GM19025 (cell line): ENCODE data around the gene ATXN10.
"Not testable (repeated sequence)": the region's sequence is repeated elsewhere in the genome, so short reads cannot be mapped to it uniquely, and the experiment has no call there.

Source experiments
- ATAC-seq: cut with Tn5 transposase; IDR thresholded peaks from one replicate; pipeline ENCODE4 v1.9.1; 2021; ENCODE audit warnings: mild to moderate bottlenecking, low read depth, moderate library complexity; ENCODE audit not compliant: unreplicated experiment

The ATXN10 gene

GRCh38 chr22:45671783-45672563, at the start of gene ATXN10:
ATXN10 (plus strand) TSS chr22:45671834; CDS start chr22:45672064, 230 bp downstream.
- peak; percentile 59 for ATAC-seq

GRCh38 chr22:45621836-45622600, 49.6 kb upstream of the ATXN10 start:
- no peak for ATAC-seq

- not testable (repeated sequence) for ATAC-seq
These were observed 48.0 kb upstream of the ATXN10 start for GRCh38 chr22:45623464-45624145.

- no peak for ATAC-seq
These were observed 45.4 kb upstream of the ATXN10 start for GRCh38 chr22:45626198-45626651.

- ATAC-seq = no peak
These were observed 44.0 kb upstream of the ATXN10 start for GRCh38 chr22:45627489-45628233.

- no peak for ATAC-seq
These were observed 43.1 kb upstream of the ATXN10 start for GRCh38 chr22:45628515-45628914.

GRCh38 chr22:45629469-45630089, 42.1 kb upstream of the ATXN10 start:
- no peak for ATAC-seq

- no peak for ATAC-seq
These were observed 41.2 kb upstream of the ATXN10 start for GRCh38 chr22:45630436-45630835.

- ATAC-seq = no peak
These were observed 40.3 kb upstream of the ATXN10 start for GRCh38 chr22:45631140-45631840.

- ATAC-seq = no peak
These were observed 39.8 kb upstream of the ATXN10 start for GRCh38 chr22:45631841-45632238.

- ATAC-seq = no peak
These were observed 38.7 kb upstream of the ATXN10 start for GRCh38 chr22:45632791-45633515.

- no peak for ATAC-seq
These were observed 35.0 kb upstream of the ATXN10 start for GRCh38 chr22:45636683-45637082.

- ATAC-seq = no peak
These were observed 33.4 kb upstream of the ATXN10 start for GRCh38 chr22:45638197-45638596.

- no peak for ATAC-seq
These were observed 32.5 kb upstream of the ATXN10 start for GRCh38 chr22:45638834-45639746.

- no peak for ATAC-seq
These were observed 31.9 kb upstream of the ATXN10 start for GRCh38 chr22:45639747-45640102.

GRCh38 chr22:45640291-45640940, 31.2 kb upstream of the ATXN10 start:
- no peak for ATAC-seq

GRCh38 chr22:45640941-45641621, 30.6 kb upstream of the ATXN10 start:
- ATAC-seq = no peak
